Hematopoietic multipotent progenitor cell treated with erythropoietin and hydrocortisone succinate and interleukin-3 and kit ligand, for 8 days (in vitro differentiated cells): ENCODE results near the gene TLX2.
A peak's percentile ranks its signal among the peaks of the same experiment; 100 is the strongest.

ENCODE experiments used
- DNase-seq: peaks from one replicate; pipeline ENCODE4 v3.0.0-alpha.2; 2015

TLX2 gene

DNA sequence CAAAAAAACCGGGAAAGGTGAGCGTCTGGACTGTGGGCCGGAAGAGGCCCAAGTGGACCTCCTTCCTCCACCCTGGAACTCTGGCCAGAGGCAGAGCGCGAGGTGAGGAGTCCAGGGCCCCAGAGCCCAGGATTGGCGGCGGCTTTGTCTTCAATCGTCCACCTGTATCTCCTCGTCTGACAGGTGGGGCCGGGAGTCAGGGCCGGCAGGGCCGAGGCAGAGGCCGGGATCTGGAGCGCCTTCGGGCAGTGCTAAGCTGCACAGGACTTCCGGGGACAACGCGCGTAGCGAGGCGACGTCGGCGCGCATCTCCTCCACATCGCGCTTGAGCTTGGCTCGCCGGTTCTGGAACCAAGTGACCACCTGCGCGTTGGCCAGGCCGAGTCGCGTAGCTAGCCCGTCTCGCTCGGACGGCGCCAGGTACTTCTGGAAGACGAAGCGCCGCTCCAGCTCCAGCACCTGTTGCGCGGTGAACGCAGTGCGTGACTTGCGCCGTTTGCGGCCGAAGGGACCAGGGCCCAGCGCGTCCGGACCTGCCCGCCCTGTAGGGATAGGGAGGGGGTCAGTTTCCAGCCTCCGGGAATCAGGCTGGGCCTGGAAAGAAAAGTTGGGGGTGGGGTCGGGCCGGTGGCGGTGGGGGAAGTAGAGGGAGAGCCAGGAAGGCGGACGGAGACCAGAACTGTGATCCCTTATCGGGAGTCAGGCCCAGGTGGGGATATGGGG lies 16.3 kb upstream of the TLX2 start:
- DNase-seq = peak; percentile 33

DNA sequence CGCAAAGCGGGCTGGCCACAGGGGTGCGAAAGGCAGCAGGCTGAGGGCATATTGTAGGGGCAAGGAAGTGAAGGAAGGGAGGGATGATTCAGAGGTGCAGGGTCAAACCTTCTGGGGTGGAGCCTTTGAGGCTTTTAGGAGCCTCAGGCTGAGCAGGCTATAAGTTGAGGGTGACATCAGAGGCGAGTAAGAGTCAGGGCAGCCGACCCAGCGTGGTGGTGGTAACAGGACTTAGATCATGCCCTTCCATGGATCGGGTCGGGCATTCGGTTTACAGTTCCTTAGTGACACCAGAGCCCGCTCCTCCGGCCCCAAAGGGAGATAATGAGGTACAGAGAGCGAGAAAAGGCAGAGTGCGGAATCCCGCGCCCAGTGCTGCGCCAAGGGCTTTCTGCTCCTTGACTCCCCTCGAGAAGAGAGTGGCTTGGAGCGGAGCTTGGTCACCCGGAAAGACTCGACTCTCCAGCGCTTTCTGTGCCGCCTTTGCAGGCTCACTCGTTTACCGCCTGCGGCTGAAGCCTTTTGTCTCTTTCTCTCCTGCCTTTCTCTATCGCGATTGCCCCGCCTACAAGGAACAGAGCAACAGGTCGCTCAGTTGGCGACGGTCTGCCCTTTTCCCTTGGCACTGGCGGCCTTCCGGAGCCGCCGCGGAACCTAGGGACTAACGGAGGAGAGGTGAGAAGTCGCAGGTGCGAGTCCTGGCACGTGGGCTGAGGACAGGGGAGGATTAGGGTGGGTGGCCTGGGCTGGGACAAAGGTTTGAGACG lies 15.6 kb upstream of the TLX2 start:
- peak; percentile 53 for DNase-seq

DNA sequence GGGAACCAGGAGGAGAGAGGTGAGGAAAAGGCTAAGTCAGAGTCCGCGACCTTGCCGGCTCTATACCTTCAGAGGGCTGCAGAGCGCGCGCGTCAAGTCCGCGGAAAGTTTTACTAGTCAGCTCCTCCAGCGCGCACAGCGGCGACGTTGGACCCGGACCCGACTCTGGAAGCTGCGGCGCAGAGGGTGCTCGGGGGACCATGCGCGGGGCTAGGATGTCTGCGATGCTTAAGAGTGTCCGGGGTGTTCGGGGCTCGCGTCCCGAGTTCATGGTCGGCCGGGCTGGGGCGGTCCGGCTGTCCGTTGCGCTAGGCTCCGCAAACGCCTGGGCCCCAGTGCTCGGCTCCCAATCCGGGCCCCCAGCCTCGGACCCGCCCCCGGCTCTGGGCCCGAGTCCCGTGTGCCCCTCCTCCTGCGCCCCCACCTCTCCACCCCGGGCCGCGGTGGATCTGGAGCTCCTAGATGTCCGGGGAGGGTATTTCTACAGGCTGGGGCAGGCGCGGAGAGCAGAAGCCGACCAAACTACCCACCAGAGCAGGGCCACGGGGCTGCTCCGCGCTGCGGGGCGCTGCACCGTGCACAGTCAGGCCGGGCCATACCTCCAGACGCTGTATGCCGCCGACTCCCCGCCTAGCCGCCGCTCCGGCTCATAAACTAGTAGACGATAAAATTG lies 14.8 kb upstream of the TLX2 start, which contains the start of gene LBX2:
TSS of gene LBX2 (minus strand) at position 337 of the 673 bp plus-strand sequence. CDS start at position 271, 66 bp downstream.
- DNase-seq = peak; percentile 28

DNA sequence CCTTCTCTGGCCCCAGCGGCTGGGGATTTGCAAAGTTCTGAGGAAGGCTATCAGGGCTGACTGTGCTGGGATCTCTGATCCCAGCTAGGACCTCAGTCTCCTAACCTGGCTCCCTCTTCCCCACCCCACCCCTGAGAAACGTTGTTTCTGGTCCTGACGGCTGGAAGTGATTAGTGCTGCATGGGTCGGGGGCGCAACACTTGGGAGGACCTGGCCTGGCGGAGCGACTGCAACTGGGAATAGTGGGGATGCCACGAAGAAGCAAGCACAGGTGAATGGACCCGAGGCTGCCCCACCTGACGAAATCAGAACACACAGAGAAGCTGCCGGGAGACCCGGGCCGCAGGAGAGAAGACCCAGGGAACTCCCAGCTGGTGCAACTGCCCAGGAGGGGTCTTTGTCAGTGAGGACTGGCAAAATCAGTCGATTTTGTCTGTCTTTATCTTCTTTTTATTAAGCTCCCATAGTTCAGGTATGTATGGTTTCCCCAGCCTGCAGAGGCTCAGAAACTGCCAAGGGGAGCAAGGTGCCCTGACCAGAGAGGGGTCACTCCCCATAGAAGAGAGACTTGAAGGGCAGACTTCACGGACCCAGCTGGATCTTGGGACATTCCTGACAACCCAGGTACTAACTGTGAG lies 14.2 kb upstream of the TLX2 start:
- no peak for DNase-seq

DNA sequence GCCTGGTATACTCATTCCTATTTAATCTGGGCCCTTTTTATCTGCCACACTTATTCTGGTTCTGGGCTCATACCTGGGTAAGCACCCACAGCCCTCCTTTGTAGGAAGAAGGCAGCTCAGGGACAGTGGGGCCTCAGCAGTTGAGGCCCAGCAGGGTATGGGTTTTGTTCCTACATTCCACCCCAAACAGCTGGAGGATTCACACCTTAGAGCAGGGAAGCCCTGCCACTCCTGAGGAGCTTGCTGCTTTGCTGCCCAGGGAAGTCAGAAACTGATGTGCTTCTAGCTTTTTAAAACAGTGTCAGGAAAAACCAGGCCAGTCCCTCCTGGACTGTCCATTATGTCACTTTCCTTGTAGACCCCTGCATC lies 13.7 kb upstream of the TLX2 start:
- DNase-seq = no peak

DNA sequence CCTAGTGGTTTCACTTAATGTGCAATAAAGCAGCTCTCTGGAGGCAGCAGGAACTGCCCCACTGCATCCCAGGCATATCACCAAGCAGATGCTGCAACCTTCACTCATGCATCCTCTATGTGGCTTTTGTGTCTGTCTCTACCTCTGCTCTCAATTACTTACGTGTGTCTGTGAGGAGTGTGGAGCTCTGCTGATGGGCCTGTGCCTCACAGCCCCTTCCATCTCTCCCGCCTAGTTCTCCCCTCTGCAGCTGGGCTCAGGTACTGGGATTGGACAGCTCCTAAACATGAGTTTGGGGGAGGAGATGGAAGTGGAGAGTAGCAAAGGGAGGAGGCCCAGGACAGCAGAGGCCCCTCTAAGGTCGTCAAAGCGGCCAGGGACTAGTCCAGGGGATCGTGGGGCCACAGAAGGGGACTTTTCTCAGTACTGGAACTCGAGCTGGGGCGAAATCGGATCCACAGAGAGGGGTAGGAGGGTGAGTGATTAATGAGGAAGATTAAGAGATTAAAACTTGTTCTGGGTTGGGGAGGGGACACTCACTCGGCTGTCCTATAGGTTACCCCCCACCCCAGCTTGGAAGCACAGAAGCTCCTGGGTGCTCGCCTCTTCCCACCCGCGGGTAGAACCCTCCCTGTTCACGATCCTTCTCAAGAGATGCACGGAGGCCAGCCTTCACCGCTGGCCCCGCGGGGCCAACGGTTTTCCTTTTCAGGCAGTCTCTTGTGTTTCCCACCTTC lies 12.7 kb upstream of the TLX2 start:
- no peak for DNase-seq

DNA sequence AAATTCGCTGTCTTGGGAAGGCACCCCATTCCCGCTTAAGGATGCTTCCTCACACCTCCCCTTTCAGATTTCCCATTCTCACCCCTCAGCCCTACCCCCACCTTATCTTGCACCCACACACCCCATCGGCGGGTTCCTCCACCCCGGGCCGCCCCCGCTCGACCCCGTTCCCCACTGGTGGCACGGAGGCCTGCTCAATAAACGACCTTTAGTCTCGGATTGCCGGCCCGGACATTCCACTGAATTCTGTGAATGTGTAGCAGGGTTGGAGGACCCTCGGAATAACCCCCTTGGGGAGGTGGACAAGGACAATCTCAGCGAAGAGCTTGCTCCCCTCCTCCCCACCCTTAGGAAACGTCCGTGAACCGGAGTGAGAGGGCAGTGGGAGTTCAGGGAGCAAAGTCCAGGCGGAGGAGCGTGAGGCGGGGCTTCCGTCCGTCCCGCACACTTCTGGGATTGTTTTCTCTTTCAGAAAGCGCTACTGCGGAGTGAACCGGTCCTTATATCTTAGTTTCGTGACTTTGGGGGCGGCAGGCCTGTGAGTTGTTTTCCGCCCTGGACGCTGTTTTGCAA lies 12.0 kb upstream of the TLX2 start:
- DNase-seq = no peak

DNA sequence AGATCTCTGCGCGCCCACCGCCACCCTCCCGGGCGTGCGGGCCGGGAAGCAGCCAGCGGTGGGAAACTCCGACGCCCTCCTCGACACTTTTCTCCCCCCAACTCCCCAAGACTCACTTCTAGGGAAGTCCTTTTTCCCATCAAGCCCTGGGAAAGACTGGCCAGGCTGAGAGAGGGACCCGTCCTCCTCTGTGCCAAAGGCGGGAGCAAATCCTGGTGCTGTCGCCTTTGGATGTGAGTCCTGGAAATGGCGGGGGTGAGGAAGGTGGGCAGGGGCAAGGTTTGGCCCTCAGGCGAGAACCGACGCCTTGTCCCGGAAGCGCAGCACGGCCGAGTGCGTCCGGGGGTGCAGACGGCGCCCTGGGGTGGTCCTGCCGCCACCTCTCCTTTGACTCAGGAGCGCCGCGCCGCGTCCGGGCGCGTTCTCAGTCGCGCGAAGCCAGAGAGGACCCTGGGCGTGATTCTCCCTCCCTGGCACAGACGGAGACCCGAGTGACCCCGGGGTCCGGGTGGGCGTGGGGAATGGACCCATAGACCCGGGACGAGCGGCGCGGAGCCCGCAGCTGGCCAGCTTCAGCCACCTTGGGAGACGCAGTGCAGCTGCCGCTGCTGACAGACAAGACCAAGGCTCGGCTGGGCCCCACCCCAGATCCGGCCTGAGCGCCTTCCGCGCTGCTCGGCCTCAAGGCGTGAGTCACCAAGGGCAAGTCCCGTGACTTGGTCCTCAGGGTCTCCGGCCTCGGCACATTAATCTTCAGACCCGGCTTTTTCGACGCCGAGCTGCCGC lies 11.3 kb upstream of the TLX2 start:
- peak; percentile 79 for DNase-seq

DNA sequence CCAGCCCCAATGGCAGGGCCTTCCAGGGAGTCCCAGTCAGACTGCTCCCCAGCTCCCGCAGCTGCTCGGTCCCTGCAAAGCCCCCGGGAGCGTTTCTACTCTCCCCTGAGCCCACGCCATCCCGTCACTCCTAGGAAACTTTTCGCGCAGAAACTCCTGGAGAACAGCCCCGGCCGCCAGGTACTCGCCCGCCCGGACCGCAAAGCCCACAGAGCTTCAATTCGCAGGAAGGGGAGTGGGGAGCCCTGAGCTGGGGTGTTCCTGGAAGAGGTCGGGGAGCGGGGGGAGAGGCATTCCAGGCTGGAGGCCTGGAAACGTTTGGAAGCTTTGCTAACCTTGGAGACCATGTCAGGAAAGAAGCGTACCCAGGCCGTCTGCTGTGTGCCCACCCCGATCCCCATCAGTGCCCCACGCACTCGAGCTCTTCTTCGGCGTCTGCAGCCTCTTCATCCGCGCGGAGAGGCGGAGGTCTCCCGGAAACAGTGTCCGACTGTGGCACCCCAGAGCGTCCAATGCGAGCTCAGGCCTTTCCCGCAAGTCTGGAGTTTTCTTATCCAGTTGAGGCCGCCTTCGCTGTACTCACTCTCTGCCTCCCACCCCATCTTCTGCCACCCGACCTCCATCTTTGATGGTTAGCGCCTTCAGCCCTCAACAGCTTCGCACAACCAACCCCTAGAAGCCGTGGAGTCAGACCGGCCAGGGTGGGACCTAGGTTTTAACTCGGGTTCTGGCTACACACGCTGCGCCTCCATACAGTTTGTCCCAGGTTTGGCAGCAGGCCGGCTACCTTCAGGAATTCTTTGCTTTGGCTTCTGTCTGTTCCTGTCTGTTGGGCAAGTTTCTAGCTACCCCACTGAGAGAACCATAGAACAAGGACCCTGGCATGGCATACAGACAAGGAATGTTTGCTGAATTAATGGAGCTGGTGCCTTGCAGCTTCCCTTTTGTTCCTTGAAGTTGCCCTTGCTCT lies 10.5 kb upstream of the TLX2 start:
- DNase-seq = no peak

DNA sequence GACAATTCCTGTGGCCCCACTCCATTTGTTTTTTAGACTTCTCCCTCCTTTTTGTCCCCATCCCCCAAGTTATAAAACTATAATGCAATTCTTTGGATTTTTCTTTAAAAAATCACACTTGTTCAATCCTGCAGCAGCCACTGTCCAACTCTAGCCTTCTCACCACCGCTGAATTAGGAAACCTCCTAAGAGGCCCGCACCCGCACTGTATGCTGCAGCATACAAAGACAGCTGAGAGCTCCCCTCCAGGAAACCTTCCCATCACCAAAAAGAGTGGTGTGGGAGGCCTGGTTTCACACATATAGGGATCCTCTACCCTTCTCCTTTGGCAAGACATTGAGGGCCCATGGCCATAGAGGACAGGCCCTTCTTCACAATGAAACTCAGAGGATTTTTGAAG lies 9.7 kb upstream of the TLX2 start:
- DNase-seq = no peak

DNA sequence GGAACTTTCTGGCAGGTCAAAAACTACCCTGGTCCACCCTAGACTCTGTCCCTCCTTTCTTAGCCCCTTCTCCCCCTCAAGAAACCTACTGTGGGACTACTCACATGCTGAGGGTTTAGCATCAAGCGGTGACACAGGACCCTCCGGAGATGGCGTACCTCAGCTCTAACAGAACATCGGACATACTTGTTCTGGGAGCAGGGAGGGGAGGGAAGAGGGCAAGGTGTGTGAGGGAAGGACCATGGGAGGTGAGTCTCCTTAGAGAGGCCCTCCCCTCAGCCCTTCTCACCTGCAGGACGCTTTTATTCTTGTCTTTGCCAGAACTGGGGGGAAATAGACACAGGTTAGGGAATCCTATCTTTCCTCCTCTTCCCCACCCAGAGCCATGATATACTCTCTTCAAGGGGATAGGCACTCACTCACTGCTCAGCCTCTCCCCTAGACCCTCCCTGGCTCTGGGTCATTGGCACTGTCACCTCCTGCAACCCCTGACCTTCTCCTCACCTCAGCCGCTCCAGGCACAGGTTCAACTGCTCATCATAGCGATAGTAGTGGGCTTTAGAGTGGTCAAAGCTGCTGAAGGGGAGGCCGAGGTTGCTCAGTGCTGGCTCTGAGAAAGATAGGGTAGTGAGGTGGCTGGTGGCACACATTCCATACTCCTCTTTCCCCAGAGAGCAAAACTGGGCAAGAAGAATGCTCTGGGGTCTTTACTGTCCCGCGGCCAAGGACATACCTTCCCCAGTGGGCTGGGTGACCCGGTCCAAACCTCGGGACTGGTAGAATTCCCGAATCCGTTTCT lies 8.6 kb upstream of the TLX2 start:
- DNase-seq = no peak

DNA sequence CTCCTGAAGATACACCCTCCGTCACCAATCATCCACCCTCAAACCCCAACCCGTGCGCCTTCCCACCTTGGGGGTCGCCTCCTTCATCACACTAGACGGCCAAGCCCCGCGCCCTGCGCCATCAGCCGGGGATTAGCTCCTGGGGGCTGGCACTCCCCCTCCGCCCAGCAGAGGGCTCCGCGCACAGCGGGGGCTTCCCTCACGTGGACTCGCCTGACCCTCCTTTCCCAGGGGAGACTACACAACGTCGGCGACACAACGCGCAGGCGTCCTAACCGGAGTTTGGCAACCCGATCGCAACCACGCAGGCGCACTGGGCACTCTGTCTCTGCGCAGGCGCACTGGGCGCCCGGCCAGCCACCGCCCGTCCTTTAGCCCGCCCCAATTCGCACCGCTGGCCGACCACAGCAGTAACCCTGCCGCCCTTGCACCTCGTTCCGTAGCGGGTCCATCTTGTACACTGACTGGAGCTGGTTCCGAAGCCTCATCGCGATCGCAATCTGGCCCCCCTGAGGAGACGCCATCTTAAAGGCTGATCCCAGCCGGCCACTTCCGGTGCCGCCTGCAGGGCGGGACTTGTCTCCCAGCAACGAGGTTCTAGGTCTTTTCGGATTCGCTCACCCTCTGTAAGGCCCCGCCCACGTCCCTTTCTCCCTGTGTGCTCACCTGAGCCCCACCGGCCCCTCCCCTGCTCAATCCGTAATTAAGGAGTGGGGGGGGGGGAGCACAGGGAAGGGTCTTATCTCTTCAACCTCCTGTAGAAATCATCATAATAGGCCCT lies 6.9 kb upstream of the TLX2 start, which contains the start of gene PCGF1:
TSS of gene PCGF1 (minus strand) at position 551 of the 781 bp plus-strand sequence. CDS start at position 524, 27 bp downstream.
- peak; percentile 98 for DNase-seq

DNA sequence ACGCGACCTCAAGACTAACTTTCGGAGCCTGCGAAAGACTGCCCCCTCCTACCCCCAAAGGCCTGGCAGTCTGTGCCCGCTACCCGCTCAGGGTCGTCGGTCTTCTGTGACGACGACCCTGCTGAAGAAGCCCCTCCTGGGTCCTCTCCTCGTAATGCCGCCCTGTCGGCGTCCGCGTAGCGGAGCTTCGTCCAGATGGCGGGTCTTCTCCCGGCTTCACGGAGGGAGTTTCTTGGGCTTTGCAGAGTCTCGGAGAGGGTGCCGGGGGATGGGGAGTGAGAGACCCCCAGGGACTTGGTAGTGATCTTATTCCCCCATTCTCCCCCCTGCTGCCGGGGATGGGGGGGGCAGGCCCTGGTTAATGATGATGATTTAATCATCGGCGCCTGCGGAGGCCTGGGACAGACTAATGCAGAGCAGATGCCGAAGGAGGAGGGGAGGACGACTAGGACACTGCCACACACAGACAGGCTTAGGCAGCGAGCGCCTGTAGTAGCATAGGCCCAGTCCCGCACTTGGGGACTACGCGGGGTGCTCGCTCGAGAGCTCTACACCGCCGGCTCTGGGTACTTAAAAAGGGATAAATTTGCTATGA lies 6.2 kb upstream of the TLX2 start:
- peak; percentile 38 for DNase-seq

DNA sequence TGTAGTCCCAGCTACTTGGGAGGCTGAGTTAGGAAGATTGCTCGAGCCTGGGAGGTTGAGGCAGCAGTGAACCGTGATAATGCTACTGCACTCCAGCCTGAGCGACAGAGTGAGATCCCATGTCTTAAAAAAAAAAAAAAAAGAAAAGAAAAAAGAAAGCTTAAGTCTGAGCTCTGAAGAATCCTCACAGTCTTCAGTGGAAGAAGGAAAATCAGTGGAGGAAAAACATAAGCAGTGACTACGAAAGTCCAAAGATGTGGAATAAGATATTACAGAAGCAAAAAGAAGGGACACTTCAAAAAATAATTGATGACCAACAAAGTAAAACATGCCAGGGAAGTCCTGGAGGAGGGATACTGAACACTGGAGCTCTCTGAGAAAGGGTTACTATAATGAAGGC lies 4.0 kb upstream of the TLX2 start:
- DNase-seq = no peak

DNA sequence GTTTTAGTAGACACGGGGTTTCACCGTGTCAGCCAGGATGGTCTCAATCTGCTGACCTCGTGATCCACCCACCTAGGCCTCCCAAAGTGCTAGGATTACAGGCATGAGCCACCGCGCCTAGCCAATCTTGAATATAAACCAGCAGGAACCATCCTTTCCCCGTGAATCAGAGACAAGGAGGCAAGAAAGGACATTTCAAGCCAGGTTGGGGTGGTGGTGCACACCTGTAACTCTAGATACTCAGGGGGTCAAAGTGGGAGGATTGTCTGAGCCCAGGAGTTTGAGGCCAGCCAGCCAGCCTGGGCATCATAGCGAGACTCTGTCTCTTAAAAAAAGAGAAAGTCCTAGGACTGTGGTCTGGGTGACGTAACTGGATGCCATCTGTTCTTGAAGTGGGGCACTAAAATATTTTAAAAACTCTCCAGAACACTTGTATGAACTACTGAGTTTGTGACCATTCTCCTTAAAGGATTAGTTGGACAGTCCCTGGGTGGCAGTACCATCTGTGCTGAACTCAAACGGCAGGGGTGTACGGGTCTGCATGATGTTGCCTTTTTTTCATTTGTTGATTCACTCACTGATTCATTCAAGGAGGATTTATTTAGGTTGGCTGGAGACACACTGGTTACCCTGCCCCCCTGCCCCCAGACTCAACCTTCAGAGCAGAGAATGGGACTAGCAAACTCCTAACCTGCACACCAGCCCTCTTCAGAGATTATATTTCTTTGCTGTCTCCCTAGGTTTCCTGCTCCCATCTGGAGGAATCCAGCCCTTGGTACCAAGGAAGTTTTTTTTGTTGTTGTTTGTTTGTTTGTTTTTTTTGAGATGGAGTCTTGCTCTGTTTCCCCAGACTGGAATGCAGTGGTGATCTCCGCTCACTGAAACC lies 2.9 kb upstream of the TLX2 start:
- DNase-seq = no peak

DNA sequence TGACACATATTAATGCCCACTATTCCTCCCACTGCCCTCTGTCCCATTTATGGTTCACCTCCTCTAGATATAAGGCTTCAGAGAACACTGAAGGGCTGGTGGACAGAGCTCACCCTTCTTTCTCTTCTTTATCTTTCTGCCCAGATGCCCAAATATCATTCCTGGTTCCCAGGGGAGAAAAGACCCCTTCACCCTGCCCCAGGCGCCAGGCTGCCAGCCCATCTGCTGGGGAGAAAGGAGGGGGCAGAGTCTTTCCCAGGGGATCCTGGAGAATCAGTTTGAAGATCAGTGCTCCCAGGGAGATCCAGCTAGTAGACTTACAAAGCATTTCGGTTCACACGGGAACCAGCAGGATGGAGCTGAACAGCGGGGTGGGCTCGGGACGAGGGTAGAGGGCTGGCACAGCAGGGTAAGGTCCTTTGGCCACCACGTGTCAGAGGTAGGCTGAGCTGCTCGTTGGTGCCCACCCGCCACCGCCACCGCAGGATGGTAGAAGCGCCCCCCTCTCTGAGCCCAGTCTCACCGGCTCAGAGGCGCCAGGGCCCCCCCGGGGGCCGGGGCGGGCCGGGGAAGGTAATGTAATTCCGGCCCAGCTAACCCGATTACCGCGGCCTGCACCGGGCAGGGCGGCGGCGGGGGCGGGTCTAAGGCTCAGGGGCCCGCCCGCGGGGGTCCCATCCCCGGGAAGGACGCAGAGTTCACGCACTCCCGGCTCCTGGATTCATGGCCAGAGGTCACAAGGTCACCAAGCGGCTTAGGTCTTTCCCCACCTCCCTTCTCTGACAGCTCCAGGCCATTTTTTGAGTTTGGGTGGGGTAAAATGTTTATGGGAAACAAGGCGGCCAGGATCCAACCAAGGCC lies 1.3 kb upstream of the TLX2 start:
- DNase-seq = no peak
